ENCODE results near the gene PKNOX2. TPM values are rescaled to one million over a fixed set of nuclear protein-coding genes. Genes with fewer than 3 reads are reported as not detected.

The PKNOX2 gene
- total RNA-seq, 1 donor from 2014 or later: not detected

DNA sequence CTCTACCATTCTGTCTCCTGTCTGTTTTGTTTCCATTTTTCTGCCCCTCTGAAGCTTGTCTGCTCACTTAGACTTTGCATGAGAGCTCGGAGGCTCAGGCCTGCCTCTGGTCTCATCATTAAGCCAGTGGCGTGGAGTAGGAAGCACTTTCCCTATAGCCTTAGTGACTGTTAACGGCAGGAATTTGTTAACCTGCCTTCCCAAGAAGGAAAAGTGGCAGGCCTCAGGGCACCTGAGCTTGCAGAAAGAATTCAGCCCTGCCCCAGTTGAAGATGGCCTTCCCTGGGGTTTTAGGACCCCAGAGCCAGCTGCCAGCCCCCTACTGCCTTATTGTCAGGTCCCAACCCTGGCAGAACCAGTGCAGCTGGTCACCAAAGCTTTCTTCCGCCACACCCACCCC lies 93.2 kb downstream of the PKNOX2 start:
- CTCF ChIA-PET: no interaction called here
- Mint-ChIP-seq H3K4me1 (no peaks in the 10 kb centered on the region), H3K36me3 (ENCODE audit: low read depth) (no peaks in the 10 kb centered on the region)

DNA sequence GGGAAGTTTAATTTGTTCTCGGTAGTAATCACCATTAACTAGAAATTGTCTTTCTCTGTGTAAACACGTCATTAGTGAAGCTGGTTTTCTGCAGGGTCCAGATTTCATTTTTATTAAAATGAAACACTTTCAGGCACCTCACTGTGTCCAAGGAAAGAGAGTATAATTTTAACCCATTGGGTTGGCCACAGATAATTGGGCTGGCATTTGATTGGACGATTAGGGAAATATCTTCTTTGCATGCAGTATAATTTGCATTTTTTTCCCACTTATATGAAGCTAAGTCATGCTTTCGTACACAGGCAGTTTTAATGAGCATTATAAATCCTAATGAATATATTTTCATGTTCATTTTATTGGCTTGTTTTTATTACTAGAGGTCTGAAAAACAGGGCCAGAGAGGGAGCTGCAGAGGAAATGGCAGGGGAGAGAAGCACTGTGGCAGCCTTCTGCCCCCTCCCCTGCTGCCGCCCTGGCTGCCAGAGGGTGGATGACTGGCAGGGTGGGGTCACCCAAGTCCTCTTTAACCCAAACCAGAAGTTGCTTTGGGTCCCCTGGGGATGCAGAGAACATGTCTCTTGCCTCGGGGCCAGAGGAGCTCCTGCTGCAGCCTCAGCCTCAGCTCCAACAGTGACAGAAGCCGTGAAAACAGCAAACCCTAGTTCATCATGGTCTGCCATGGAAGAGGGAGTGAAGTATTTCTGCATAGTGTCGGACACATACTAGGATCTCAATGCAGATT lies 93.9 kb downstream of the PKNOX2 start:
- DNase-seq (no peak), ATAC-seq (ENCODE audit: low read depth) (no peak)
- H3K27ac Mint-ChIP-seq: no peak overlapping the region
- H3K9me3 Mint-ChIP-seq: no peaks in the 10 kb centered on the region
- CTCF ChIA-PET: no interaction called here
- peaks cover 23% of the 10 kb centered on the region for H3K27me3 Mint-ChIP-seq
- H3K4me3 Mint-ChIP-seq: no peak overlapping the region
- TF ChIP-seq, protein P1, sequence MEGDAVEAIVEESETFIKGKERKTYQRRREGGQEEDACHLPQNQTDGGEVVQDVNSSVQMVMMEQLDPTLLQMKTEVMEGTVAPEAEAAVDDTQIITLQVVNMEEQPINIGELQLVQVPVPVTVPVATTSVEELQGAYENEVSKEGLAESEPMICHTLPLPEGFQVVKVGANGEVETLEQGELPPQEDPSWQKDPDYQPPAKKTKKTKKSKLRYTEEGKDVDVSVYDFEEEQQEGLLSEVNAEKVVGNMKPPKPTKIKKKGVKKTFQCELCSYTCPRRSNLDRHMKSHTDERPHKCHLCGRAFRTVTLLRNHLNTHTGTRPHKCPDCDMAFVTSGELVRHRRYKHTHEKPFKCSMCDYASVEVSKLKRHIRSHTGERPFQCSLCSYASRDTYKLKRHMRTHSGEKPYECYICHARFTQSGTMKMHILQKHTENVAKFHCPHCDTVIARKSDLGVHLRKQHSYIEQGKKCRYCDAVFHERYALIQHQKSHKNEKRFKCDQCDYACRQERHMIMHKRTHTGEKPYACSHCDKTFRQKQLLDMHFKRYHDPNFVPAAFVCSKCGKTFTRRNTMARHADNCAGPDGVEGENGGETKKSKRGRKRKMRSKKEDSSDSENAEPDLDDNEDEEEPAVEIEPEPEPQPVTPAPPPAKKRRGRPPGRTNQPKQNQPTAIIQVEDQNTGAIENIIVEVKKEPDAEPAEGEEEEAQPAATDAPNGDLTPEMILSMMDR (IDR thresholded peaks at IDR 0.05): no peak
- POLR2A ChIA-PET: no interaction called here
- H3K4me1 Mint-ChIP-seq: no peaks in the 10 kb centered on the region
- no peaks in the 10 kb centered on the region for H3K36me3 Mint-ChIP-seq (ENCODE audit: low read depth)
- intact Hi-C loops (cut with micrococcal nuclease): no loop called here

More for the DNA sequence above, 93.2 kb downstream of the PKNOX2 start:
- no peak for ATAC-seq (ENCODE audit: low read depth)
- no peaks in the 10 kb centered on the region for H3K9me3 Mint-ChIP-seq
- intact Hi-C loops (cut with micrococcal nuclease): no loop called here
- peaks cover 18% of the 10 kb centered on the region for H3K27me3 Mint-ChIP-seq
- no peak overlapping the region for H3K4me3 Mint-ChIP-seq
- no peak overlapping the region for H3K27ac Mint-ChIP-seq
- no peak for DNase-seq
- POLR2A ChIA-PET: no interaction called here
- TF ChIP-seq, protein P1 (IDR thresholded peaks at IDR 0.05): no peak

DNA sequence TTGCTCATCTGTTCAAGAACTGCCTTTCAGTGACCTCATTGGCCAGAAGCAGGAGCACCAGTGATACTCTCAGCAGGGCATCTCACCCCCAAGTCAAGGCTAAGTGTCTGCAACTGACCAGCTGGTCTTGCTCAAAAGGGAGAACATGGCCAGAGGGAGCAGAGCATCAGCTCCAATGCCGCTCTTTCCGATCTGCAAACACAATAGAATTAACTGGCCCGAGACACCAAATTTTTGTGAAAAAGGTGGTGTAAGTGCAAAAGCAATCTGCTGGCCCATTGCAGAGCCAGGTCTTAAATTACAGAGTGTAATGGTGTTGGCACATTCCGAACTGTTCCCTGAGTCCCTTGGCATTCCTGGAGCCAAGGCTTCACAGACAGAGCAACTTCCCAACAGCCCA lies 97.0 kb downstream of the PKNOX2 start:
- no peak for DNase-seq
- ChIA-PET POLR2A (no interaction called here), CTCF (no interaction called here)
- Mint-ChIP-seq H3K4me1 (no peaks in the 10 kb centered on the region), H3K27ac (no peak overlapping the region), H3K27me3 (peaks cover 28% of the 10 kb centered on the region), H3K9me3 (no peaks in the 10 kb centered on the region), H3K36me3 (ENCODE audit: low read depth) (no peaks in the 10 kb centered on the region), H3K4me3 (no peak overlapping the region)
- intact Hi-C loops (cut with micrococcal nuclease): no loop called here
- TF ChIP-seq, protein P1 (IDR thresholded peaks at IDR 0.05): no peak
- ATAC-seq (ENCODE audit: low read depth): no peak

DNA sequence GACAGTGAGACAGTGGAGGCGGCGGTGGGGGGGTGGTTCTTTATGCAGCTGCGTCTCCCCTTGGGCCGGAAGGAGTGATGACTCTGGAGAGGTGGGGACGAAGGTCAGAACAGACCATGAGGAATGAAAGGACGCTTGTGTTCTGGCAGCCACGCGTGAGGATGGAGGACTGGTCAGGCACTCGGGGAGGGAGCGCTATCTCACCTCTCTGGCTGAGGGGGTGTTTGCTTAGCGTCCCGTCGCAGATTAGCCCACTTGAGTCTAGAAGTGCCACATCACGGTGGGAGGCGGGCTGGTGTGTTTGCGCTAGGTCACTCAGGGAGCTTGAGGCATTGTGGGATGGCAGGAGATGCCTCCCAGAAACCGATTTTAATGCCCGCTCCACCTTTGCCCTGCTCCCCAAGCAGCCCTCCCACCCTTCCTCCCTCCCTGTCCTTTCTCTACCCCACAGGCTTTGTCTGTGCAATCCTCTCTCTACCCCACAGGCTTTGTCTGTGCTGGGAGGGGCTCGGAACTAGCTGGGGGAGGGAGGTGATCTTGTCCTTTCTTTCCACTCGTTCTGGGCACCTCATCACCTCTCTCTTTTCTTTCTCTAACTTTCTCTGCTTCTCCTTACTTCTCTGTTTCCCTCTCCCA lies 97.8 kb downstream of the PKNOX2 start:
- Mint-ChIP-seq H3K27ac (no peak overlapping the region), H3K4me1 (no peaks in the 10 kb centered on the region), H3K4me3 (no peak overlapping the region), H3K9me3 (no peaks in the 10 kb centered on the region), H3K36me3 (ENCODE audit: low read depth) (no peaks in the 10 kb centered on the region), H3K27me3 (peaks cover 27% of the 10 kb centered on the region)
- no peak for DNase-seq
- ChIA-PET POLR2A (no interaction called here), CTCF (no interaction called here)
- intact Hi-C loops (cut with micrococcal nuclease): no loop called here
- no peak for ATAC-seq (ENCODE audit: low read depth)
- TF ChIP-seq, protein P1 (IDR thresholded peaks at IDR 0.05): no peak

DNA sequence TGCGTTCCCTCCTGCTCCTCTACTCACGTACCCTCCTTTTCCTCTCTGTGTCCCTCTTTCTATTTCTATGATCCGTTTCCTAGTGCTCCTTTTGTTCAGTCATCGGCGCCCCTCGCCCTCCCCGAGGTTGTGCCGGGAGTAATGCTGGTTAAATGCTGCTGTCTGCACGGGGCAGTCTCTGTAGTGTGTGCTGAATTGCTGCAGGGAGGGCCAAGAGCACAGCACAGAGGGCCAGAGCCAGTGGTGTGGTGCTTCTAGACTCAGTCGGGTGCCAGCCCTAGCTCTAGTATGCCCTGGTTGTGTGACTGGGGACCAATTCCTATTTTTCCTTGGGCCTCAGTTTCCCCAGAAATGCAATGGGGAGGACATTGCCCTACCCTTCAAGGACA lies 98.3 kb downstream of the PKNOX2 start:
- no peak overlapping the region for H3K4me3 Mint-ChIP-seq
- no peaks in the 10 kb centered on the region for H3K36me3 Mint-ChIP-seq (ENCODE audit: low read depth)
- H3K9me3 Mint-ChIP-seq: no peaks in the 10 kb centered on the region
- CTCF ChIA-PET: no interaction called here
- H3K4me1 Mint-ChIP-seq: no peaks in the 10 kb centered on the region
- ATAC-seq (ENCODE audit: low read depth): no peak
- intact Hi-C loops (cut with micrococcal nuclease): no loop called here
- POLR2A ChIA-PET: no interaction called here
- H3K27me3 Mint-ChIP-seq: peaks cover 30% of the 10 kb centered on the region
- H3K27ac Mint-ChIP-seq: no peak overlapping the region
- no peak for DNase-seq
- TF ChIP-seq, protein P1 (IDR thresholded peaks at IDR 0.05): no peak
